ENCODE data around the gene IL2RG.
A peak's percentile ranks its signal among the peaks of the same experiment; 100 is the strongest.

IL2RG gene

DNA sequence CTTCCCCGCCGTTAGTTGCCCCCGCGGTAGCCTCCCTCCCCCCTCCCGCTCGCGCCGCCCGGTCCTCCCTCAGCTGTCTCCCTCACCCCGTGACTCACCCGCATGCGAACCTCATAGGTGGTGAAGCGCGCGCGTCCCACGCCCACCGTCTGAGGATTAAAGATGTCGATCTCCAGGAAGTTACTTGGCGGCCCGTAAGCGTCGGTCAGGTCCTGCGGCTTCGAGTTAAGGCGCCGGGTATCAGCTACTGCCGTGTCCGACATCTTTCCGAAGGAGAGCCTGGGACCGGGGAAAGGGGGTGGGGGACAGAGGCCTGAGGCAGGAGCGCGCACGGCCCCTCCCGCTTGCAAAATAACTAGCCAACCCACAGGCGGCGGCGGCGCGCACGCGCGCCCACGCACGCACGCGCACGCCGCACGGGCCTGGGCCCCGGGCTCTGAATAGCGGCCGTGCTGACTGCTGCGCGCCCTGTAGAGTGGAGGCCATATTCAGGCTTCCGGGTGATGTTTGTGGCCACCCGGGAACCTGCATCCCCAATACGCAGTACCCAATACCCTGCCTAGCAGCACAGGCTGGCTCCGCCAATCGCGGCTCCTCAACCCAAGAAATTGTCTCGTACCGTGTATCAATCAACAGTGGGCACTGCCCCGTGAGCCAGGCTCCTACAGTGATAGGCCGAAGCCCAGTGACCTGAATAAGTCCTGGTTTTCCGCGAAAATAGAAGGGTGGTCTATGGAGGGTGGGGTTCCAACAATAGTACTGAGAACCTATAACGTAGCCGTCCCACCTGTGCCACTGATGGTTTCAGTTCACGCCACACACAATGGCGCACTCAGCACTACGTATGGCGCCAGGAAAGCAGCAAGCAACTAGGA lies 43.1 kb downstream of the IL2RG start, which contains the start of gene SNX12:
SNX12 (minus strand) TSS at position 291 of the 875 bp plus-strand sequence; CDS start at position 263, 28 bp downstream.
- peak; percentile 73 to 76 for DNase-seq (ENCODE audit: low read depth in 2 of 2)

DNA sequence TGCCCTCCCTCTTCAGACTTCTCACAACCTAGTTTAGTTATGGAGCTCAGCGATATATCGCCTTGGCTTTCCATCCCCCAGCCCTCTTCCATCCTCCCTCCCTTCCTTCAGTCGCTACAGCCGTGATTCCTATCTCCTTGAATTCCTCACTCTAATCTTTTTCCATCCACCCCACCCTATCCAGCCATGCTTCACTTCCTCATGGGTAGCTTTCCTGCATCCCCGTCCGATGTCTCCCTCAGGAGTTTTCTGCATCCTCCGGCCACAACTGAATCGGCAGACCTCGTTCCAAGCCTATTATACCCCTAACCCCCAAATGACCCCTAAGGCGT lies 43.7 kb downstream of the IL2RG start:
- DNase-seq (ENCODE audit: low read depth in 2 of 2): no peak

DNA sequence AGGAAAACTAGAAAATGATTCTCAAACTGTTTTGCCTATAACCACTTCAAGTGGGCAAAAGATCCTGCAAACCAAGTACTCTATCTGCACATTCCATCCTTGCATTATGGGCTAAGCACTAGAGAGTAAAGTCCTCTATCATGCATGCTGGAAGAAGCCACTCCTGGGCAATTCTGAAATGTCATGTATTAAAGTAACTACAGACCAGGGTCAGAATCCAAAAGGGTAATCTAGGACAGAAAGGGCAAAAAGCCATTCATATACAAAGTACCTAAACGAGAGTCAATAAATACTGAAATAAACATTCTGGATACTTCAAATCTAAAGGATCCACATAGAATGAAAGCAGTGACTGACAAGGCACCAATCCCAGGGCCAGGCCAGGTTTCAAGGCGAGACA lies 44.3 kb downstream of the IL2RG start:
- DNase-seq (ENCODE audit: low read depth in 2 of 2): no peak

DNA sequence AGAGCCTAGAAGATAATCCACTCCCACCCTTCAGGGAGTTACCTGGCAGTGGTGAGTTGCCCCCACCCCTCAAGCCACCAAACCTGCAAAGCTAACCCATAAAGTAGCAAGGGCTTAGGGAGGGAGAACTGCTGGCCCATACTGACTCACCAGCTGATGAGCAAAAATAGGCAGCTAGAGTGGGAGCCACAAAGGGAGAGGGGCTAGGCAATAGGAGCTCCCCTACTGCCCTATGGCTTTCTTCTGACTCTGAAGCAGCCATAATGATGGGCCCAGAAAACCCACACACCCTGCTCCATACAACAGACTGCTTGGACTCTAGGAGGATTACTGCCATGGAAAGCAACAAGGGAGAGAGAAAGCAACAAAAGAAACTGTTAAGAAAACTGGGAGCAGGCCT lies 51.2 kb downstream of the IL2RG start:
- no peak for DNase-seq (ENCODE audit: low read depth in 2 of 2)

DNA sequence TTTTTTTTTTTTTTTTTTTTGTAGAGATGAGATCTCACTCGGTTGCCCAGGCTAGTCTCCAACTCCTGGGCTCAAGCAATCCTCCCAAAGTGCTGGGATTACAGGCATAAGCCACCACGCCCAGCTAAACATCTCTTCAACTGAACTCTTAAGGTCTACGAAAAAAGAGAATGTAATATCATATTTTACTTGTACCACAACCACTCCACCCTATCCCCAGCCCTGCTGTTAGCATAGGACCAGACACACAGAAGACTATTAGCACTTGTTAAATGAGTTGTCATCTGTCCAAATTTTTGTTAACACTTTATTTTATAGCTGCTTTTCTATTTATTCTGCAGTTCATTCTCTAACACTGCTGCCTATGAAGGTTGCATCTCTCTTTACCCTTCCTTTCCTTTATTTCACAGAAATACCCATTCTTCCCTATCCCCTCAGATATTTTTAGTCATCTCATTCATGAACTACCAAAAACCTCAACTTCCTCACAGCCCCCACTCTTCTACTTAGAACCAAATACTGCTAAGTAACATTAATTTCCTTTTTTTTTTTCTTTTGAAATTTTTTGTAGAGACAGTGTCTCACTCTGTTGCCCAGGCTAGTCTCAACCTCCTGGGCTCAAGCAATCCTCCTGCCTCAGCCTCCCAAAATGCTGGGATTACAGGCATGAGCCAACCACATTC lies 53.4 kb downstream of the IL2RG start:
- no peak for DNase-seq (ENCODE audit: low read depth in 2 of 2)

Measured in activated CD4-positive, alpha-beta T cell treated with anti-CD3 and anti-CD28 coated beads for 24 hours (primary cell).